ENCODE measurements around the gene KCNMA1. TPM values are rescaled to one million over a fixed set of nuclear protein-coding genes. Genes with fewer than 3 reads are reported as not detected.

Gene KCNMA1
- total and polyA plus RNA-seq, 8 donors = 0.92 to 155 (median 54.3) TPM

DNA sequence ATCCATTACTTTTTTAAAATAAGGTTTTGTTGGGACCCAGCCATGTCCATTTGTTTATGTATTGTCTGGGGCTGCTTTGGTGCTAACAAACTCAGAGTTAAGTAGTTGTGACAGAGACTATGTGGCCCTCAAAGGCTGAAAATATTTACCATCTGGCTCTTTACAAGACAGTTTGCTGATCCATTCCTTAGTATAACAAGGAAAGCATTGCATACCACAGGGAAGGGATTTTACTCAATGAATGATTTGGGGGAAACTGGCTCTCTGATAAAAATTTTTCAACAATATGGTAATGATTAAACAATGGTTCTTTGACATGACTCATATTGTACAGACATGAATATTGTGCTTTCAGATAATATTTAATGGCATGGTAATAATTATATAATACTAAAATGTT, 738.1 kb downstream of the KCNMA1 start:
- Histone ChIP-seq H3K9me3 (peaks cover 0 to 7% (median 0%) of the 10 kb centered on the region in 4 donors), H3K36me3 (no peaks in the 10 kb centered on the region), H3K27me3 (no peaks in the 10 kb centered on the region), H3K4me1 (no peaks in the 10 kb centered on the region), H3K4me3 (no peak overlapping the region), H3K27ac (no peak overlapping the region)
- no peak for TF ChIP-seq EP300 (IDR thresholded peaks at IDR 0.05)
- no peak for TF ChIP-seq POLR2AphosphoS5 (IDR thresholded peaks at IDR 0.05)
- TF ChIP-seq, protein P1, sequence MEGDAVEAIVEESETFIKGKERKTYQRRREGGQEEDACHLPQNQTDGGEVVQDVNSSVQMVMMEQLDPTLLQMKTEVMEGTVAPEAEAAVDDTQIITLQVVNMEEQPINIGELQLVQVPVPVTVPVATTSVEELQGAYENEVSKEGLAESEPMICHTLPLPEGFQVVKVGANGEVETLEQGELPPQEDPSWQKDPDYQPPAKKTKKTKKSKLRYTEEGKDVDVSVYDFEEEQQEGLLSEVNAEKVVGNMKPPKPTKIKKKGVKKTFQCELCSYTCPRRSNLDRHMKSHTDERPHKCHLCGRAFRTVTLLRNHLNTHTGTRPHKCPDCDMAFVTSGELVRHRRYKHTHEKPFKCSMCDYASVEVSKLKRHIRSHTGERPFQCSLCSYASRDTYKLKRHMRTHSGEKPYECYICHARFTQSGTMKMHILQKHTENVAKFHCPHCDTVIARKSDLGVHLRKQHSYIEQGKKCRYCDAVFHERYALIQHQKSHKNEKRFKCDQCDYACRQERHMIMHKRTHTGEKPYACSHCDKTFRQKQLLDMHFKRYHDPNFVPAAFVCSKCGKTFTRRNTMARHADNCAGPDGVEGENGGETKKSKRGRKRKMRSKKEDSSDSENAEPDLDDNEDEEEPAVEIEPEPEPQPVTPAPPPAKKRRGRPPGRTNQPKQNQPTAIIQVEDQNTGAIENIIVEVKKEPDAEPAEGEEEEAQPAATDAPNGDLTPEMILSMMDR (IDR thresholded peaks at IDR 0.05) = no peak
- no peak for TF ChIP-seq POLR2A (IDR thresholded peaks at IDR 0.05)
- DNase-seq = no peak
- intact Hi-C loops (cut with DNase I; ENCODE audit: low total_unique reads) = no loop called here

DNA sequence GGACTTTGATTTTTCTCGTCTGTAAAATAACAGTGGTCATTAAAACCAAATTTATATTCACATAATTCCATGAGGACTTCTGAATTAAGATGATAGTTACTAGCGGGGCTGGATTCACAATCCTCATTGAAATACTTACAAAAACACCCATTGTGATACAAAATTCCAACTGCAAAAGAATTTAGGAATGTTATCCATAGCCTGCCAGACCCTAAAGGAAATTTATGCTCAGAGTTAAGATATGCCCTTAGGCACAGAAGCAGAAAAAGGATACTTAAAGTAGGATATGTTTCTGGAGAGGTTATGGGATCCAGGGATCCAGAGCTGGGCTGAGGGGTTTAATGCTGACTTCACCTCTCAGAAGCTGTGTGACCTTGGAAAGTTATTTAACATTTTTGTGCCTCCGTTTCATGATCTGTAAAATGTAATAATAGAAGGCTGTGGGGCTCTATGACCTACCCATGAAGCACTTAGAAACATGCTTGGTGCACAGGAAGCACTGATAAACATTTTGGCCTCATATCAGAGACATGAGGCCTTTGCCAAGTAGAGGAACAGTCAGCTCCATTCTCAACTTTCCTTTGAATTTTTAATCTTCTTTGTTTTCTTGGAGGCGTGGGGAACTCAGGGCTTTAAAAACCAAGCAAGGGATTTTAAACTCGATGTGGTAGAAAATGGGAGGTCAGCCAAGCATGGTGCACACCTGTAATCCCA, 744.7 kb downstream of the KCNMA1 start:
- Histone ChIP-seq H3K4me3 (no peak overlapping the region), H3K27me3 (no peaks in the 10 kb centered on the region), H3K36me3 (peaks cover 0 to 6% (median 3%) of the 10 kb centered on the region in 4 donors), H3K27ac (no peak overlapping the region), H3K4me1 (no peaks in the 10 kb centered on the region), H3K9me3 (peaks cover 0 to 7% (median 0%) of the 10 kb centered on the region in 4 donors)
- DNase-seq = no peak
- intact Hi-C loops (cut with DNase I; ENCODE audit: low total_unique reads) = no loop called here
- TF ChIP-seq, protein P1 (IDR thresholded peaks at IDR 0.05) = no peak
- TF ChIP-seq EP300 (IDR thresholded peaks at IDR 0.05) = no peak
- WGBS, 5 donors = 56 to 73% (median 61%) methylated on average over 5 of the region's 5 CpGs

DNA sequence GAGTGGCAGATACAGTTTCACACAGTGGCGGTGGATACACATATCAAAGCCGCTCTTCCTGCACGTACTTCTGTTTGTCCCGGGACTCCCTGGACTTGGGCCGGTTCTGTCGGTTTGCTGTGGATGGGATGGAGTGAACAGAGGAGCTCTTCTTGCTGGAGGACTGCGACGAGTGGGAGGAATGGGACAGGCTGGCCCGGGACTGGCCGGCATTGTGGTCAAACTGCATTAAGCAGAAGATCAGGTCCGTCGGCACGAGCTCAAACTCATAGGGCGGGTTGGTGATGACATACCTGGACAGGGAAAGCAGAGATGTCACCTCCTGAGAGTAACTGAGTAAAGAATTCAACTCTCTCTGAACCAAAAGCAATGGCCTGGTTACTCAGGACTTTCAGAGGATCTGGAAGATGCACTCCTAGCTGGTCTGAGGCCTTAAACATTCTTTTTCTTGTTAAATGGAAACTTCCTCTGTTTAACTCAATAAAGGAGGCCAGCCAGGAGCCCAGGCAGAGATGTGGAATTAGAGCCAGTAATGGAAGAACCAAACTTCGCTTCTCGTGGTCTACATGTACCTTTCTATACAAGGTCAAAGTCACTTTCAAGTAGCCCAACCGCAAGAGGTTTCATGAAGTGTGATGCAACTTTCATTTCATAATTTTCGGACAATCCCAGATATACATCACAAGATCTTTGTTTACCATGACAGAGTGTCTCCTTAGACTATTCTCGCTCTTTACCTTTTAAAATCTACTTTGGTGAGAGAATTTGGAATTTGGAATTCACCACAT, 750.2 kb downstream of the KCNMA1 start:
- Histone ChIP-seq H3K4me3 (no peak overlapping the region), H3K27me3 (no peaks in the 10 kb centered on the region), H3K36me3 (peaks cover 0 to 6% (median 3%) of the 10 kb centered on the region in 4 donors), H3K4me1 (peaks cover 0 to 11% (median 0%) of the 10 kb centered on the region in 4 donors), H3K27ac (peak overlapping the region in 1 of 5 donors; percentile 18), H3K9me3 (no peaks in the 10 kb centered on the region)
- intact Hi-C loops (cut with DNase I; ENCODE audit: low total_unique reads) = no loop called here
- DNase-seq = no peak
- 93 to 95% (median 95%) methylated on average over 19 of the region's 19 CpGs for WGBS, 5 donors
- TF ChIP-seq, protein P1 (IDR thresholded peaks at IDR 0.05) = no peak
- TF ChIP-seq POLR2A (IDR thresholded peaks at IDR 0.05) = no peak
- TF ChIP-seq EP300 (IDR thresholded peaks at IDR 0.05) = no peak

DNA sequence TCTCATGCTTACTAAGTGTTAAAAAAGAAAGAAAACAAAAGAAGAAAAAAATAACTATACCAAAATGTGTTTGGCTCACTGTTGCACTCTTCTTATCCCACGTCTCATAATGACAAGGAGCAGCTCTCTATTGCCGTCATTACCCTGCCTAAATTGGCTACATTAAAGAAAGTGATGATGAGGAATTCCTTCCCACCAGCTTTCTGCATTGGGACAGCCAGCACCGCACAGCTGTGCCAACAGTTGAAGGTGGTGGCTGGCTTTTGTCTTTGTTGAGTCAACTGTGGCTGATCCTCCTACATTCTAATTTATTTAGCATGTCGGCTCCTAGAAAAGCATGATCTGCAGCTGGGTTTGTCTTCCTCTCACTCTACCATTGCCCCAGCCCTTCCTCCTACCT, 751.8 kb downstream of the KCNMA1 start:
- H3K36me3 ChIP-seq = peaks cover 0 to 6% (median 3%) of the 10 kb centered on the region in 4 donors
- peaks cover 0 to 3% (median 0%) of the 10 kb centered on the region in 3 donors for H3K27me3 ChIP-seq
- H3K9me3 ChIP-seq = no peaks in the 10 kb centered on the region
- TF ChIP-seq EP300 (IDR thresholded peaks at IDR 0.05) = peak; percentile 58
- TF ChIP-seq POLR2AphosphoS5 (IDR thresholded peaks at IDR 0.05) = peak in 1 of 3 donors; percentile 46
- TF ChIP-seq, protein P1 (IDR thresholded peaks at IDR 0.05) = no peak
- TF ChIP-seq POLR2A (IDR thresholded peaks at IDR 0.05) = no peak
- H3K27ac ChIP-seq = peak overlapping the region in 1 of 5 donors; percentile 15
- H3K4me1 ChIP-seq = peaks cover 0 to 11% (median 0%) of the 10 kb centered on the region in 4 donors
- 64 to 71% (median 67%) methylated on average over 4 of the region's 4 CpGs for WGBS, 5 donors
- no peak overlapping the region for H3K4me3 ChIP-seq
- intact Hi-C loops (cut with DNase I; ENCODE audit: low total_unique reads) = no loop called here
- peak in 1 of 2 donors; percentile 48 for DNase-seq
